Sigmoid colon (tissue), 4 donors: Measurements from ENCODE around the gene PDPK1.
"Not testable (repeated sequence)": the region's sequence is repeated elsewhere in the genome, so short reads cannot be mapped to it uniquely, and the experiment has no call there.

Experiments
- CTCF ChIP-seq, 4 experiments: fragments of 450-650 bp in 3 of 4; fragments of 200-600 bp in 1 of 4; IDR thresholded peaks; one replicate each; pipeline ENCODE4 v1.5.1; 2016 to 2019; ENCODE audit warnings: antibody characterized with exemption in 4 of 4, mild to moderate bottlenecking in 3 of 4, moderate library complexity in 2 of 4
- EP300 ChIP-seq, 4 donors: sonication (generic); formaldehyde crosslinking; IDR thresholded peaks; one replicate each; pipeline ENCODE4 v1.6.1; 2017; ENCODE audit warnings: antibody characterized with exemption in 4 of 4

- not testable (repeated sequence) for TF ChIP-seq CTCF, EP300 (IDR thresholded peaks at IDR 0.05)
Measured at GRCh38 chr16:2644754-2645453, 107.1 kb downstream of the PDPK1 start.
